GM19023 (cell line): ENCODE data around the gene KRTAP5-3.

Source experiments
- ATAC-seq: cut with Tn5 transposase; IDR thresholded peaks from one replicate; pipeline ENCODE4 v1.9.1; 2021; ENCODE audit warnings: mild to moderate bottlenecking, moderate library complexity; ENCODE audit not compliant: unreplicated experiment

Gene KRTAP5-3

DNA sequence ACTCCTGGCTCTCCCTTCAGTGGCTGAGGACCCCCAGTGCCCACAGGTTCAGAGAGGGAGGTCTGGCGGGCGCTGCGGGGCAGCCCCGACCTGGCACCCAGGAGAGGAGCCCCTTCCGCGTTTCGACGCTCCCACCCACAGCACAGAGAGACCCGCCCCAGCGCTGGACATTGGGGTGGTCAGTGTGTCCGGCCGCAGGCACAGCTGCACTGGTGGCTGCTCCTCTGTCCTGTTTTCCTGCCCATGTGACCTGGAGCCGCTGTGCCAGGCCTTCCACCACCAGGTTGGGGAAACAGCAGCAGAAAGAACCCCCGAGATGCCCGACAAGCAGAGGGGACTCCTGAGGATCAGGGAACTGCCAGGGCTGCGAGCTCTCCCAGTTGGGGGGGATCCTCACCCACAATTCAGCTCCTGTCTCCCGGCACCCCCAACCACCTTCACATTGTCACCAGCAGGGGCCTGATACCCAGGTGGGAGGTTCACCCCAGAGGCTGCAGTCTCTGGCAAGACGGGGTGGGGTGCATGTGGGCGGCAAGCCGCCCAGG, 35.0 kb upstream of the KRTAP5-3 start:
- no peak for ATAC-seq

GRCh38 chr11:1642288-1643145, 34.3 kb upstream of the KRTAP5-3 start:
- ATAC-seq, result no peak

- no peak for ATAC-seq
These were observed 32.8 kb upstream of the KRTAP5-3 start for GRCh38 chr11:1641096-1641495.

GRCh38 chr11:1640076-1640946, 32.0 kb upstream of the KRTAP5-3 start:
- ATAC-seq, result no peak

- ATAC-seq, result no peak
These were observed 31.4 kb upstream of the KRTAP5-3 start for GRCh38 chr11:1639666-1640065.

DNA sequence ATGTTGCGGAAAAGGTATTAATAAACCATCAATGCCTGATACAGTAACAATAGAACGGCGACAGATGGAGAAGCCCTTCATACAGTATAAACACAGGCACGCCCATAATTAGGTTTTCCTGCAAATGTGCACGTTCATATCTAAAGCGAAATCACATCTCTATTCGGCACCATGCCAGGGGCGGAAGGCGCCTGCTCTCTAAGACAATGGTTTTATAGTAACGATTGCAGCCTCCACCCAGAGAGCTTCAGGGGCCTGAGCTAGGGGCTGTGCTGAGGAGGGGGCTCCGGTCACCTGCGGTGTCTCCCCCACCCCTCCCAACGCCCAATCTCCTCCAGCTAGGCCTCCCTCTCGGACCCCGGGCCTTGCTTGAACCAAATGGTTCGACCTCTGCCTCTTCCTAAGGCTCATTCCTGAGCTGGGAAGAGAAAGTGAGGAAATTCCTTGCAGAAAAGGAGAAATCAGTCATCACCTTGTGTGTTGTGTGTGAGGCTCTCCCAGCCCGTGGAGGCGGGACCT, 30.9 kb upstream of the KRTAP5-3 start:
- no peak for ATAC-seq

DNA sequence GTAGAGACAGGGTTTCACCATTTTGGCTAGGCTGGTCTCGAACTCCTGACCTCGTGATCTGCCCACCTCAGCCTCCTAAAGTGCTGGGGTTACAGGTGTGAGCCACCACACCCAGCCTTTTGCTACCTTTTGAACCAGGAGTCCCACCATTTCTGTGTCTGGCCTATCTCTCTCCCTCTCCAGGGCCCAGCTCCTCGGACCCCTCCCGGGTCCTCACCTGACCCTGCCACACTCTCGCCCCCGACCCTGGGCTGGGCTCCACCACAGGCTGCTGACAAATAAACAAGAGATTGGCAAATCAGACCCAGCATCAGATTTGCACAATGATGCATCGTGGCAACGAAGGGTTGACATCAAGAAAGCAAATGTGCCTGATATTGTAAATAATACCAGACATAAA, 30.1 kb upstream of the KRTAP5-3 start:
- no peak for ATAC-seq

DNA sequence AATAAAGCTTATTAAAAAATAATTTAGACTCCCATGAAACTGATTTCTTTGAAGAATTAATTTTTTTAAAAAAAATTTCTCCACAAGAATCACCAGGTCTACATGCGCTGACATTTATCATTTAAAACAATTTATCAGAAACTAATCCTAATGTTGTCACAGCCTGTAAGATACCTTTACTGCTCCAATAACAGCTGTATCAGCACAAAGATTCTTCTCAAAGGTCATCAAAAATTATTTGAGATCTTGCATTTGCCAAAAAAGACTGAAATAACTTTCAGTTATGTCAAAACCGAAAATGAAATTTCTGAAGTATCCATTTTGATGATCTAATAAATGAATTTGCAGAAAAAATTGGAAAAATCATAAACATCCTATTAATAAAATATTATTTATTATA, 29.4 kb upstream of the KRTAP5-3 start:
- ATAC-seq, result no peak

DNA sequence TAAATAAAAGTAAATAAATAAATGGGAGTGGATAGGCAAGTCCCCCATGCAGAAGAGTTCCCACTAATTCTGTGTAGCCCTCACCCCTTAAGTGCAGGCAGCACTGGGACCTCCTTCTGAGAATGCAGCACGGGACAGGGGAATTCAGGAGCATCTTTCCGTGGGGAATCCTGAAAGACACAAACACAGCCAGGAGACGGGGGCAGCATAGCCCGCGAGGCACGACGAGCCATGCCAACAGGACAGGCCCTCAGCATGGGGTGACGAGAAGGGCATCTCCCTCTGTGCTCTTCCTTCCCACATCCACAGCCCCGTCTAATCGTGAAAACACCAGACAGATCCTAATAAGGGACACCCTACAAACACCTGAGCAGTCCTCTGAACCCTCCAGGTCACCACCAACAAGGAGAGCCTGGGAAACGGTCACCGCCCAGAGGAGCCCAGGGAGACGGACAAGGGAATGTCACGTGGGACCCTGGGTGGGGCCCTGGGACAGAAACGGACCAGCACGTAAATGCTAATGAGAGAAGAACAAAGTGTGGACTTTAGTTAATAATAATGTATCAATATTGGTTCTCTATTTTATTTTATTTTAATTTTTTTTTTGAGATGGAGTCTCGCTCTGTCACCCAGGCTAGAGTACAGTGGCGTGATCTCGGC, 28.2 kb upstream of the KRTAP5-3 start:
- no peak for ATAC-seq

DNA sequence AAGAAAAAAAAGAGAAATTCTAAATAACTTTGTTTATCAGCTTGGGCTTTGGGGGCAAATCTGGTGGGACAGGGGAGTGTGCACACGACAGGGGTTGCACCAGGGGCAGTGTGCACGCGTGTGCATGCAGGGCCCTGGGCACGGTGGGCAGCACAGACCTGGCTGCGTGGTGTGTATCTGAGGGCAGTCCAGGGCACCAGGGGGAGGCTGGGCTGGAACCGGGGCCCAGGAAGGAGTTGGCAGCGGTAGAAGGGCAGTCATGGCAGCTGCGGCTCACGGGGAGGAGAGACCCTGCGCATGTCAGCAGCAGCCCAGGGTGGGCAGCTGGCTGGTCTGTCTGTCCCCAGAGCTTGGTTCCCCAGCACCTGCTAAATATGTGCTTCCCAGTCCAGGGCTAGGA, 25.6 kb upstream of the KRTAP5-3 start:
- no peak for ATAC-seq

DNA sequence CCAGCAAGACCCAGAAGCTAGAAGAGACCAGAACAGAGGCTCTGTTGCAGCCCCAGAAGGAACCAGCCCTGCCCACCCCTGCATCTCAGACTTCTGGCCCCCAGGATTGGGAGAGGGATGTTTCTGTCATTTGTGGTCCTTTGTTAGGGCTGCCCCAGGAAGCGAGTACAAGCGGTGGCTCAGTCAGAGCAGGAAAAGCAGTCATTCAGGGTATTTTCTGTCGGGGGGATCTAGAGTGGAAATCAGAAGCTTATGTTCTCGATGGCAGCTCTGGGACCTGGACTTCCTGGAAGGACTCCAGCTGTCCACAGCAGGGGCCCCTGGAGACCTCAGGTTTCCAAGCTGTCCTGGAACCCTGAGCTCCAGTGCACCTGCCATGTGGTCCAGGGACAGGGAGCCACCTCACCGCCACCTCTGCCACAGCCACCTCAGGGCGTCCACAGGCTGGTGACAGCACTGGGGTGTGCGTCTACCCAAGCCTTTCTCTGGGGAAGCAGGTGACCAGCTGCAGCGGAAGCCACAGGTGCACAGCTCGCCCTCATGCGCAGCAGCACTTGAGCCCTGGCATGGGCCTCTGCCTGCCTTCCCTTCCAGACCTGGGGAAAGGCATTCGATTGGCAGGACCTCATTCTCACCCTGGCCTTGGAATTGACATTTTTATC, 23.9 kb upstream of the KRTAP5-3 start:
- ATAC-seq, result no peak

GRCh38 chr11:1631066-1631568, 22.9 kb upstream of the KRTAP5-3 start:
- no peak for ATAC-seq

DNA sequence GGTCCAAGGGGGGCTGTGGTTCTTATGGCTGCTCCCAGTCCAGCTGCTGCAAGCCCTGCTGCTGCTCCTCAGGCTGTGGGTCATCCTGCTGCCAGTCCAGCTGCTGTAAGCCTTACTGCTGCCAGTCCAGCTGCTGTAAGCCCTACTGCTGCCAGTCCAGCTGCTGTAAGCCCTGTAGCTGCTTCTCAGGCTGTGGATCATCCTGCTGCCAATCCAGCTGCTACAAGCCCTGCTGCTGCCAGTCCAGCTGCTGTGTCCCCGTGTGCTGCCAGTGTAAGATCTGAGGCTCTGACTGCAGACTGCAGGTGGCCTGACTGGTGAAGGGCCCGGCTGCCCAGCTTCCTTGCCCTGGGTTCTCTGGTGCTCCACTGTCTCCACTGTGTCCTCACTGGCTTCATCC, 22.0 kb upstream of the KRTAP5-3 start:
- no peak for ATAC-seq

DNA sequence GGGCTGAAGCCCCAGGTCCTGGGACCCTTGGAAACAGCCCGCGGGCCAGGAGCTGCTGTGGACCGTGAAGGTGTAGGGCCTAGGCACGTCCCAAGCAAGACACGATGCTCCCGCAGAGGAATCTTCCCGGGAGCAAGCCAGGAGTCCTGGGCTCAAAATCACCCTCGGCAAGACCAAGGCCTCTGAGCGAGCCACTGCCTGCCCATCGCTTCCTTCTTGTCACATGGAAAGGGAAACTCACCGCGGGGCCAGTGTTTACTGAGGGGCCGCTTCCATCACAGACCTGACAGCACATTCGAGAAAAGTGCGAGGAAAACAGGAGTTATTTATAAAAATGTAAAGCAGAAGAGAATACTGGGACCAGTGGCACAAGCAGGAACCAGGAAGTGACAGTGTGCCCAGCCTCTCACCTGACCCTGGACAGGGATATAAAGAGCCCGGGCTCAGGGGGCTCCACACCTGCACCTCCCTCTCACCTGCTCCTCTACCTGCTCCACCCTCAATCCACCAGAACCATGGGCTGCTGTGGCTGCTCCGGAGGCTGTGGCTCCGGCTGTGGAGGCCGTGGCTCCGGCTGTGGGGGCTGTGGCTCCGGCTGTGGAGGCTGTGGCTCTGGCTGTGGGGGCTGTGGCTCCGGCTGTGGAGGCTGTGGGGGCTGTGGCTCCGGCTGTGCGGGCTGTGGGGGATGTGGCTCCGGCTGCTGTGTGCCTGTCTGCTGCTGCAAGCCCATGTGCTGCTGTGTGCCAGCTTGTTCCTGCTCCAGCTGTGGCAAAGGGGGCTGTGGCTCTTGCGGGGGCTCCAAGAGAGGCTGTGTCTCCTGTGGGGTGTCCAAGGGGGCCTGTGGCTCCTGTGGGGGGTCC, 21.3 kb upstream of the KRTAP5-3 start, which contains the start of gene KRTAP5-5:
TSS of gene KRTAP5-5 (plus strand) at position 450 of the 860 bp plus-strand sequence. CDS start at position 516, 66 bp downstream.
- no peak for ATAC-seq

DNA sequence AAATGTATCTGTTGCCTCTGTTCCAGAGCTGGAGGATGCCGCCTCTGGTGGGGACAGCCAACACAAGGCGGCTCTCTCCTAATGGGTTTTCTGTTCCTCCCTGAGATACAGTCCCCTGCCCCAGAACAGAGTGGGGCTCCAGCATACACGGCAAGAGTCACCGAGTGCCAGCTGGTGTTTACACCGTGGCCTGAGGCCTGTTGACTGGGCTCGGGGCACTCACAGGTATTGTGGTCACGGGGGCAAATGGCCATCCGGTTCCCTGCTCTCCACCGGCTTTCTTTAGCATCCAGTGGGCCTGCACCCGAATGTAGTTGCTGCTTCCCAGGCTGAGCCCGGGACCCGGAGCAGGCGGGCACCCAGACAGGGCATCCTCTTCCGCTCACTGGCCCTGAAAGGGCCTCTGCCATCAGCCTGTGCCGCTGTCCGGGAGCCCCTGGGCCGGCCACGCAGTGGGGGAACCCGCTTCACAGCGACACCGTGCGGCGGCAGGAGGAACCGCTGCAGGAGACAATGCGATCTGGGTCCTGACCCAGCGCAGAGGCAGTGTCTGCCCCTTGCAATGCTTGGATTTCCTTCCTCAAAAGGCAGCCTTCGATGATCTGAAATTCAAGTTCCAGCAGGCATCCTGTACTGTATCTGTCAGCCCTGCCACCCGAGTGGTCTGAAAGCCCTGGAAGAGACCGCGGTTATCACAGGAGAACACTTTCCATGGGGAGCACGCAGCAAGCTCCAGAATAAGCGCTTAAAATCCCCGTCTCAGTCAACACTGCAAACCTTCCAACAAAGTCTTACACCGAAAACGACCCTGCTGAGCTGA, 20.5 kb upstream of the KRTAP5-3 start:
- no peak for ATAC-seq

GRCh38 chr11:1625541-1625940, 17.3 kb upstream of the KRTAP5-3 start:
- no peak for ATAC-seq

DNA sequence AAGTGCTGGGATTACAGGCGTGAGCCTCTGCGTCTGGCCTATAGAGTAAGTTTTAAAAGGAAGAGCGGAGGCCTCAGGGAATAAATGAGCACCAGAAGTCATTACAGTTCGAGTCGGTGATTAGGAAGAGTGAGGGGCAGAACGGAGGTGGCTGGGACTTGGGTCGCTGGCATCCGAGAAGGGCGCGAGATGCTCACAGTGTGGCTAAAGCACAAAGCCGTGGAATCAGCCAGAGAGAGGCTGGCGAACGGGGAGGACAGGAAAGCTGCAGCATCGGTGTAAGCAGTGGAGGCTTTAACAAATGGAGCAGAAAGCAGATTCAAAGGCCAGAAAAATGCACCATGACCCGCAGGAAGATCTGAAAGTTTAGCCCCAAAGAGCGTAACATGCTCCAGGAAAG, 16.4 kb upstream of the KRTAP5-3 start:
- ATAC-seq, result no peak

DNA sequence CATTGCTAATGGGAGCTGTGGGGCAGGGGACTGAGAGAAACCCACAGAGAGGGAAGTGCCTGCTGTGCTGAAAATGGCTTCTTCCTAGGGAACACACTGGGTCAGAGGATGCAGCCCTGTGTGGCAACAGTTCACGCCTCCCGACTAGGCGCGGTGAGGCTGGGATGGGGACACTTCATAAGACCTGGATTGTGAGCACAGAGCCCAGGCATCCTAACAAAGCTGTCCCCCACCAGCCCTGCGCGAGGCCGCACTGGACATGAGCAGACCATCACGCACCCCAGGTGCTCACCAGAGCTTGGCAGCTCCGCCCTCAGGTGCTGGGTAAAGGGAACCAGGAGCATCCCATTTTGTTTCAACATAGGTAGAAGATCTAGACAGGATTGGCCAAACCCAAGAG, 15.5 kb upstream of the KRTAP5-3 start:
- ATAC-seq, result no peak
